HepG2 (cell line): ENCODE data around the gene RAD9A. TPM values are rescaled to one million over a fixed set of nuclear protein-coding genes. Genes with fewer than 3 reads are reported as not detected.

Experiments
- AKAP8 ChIP-seq: sonication (generic); formaldehyde crosslinking; IDR thresholded peaks from 2 replicates; pipeline ENCODE4 v1.5.1; 2020; ENCODE audit warnings: mild to moderate bottlenecking, missing genetic modification reagents
- DMAP1 ChIP-seq: IDR thresholded peaks from 2 replicates; pipeline ENCODE4 v1.6.1; 2016
- FOXK2 ChIP-seq: fragments of 450-650 bp; IDR thresholded peaks from 2 replicates; pipeline ENCODE4 v1.6.1; 2016
- GPN1 ChIP-seq: sonication (generic); formaldehyde crosslinking; IDR thresholded peaks from 2 replicates; pipeline ENCODE4 v1.5.1; 2020; ENCODE audit warnings: missing genetic modification reagents, borderline replicate concordance
- HNRNPLL ChIP-seq: fragments of 200-400 bp; formaldehyde crosslinking; IDR thresholded peaks from 2 replicates; pipeline ENCODE4 v1.6.1; 2017; ENCODE audit warnings: mild to moderate bottlenecking, low read depth, low read length; ENCODE audit not compliant: poor library complexity, severe bottlenecking
- SP140L ChIP-seq: sonication (generic); formaldehyde crosslinking; IDR thresholded peaks from 2 replicates; pipeline ENCODE4 v1.4.0; 2020; ENCODE audit warnings: missing genetic modification reagents, borderline replicate concordance
- ZEB1 ChIP-seq: IDR thresholded peaks from 2 replicates; pipeline ENCODE4 v1.6.1; 2012; ENCODE audit warnings: mild to moderate bottlenecking, low read depth, inconsistent platforms; ENCODE audit not compliant: insufficient replicate concordance
- ZNF703 ChIP-seq: sonication (generic); formaldehyde crosslinking; IDR thresholded peaks from 2 replicates; pipeline ENCODE4 v1.5.1; 2020; ENCODE audit warnings: missing genetic modification reagents, mild to moderate bottlenecking, moderate library complexity, borderline replicate concordance
- ZNF781 ChIP-seq: sonication (generic); formaldehyde crosslinking; IDR thresholded peaks from 2 replicates; pipeline ENCODE4 v1.5.1; 2020; ENCODE audit warnings: borderline replicate concordance, mild to moderate bottlenecking, missing genetic modification reagents; ENCODE audit errors: not compliant biosample characterization
- polyA plus RNA-seq, 8 experiments: library from polyadenylated mRNA; depleted of rRNA in 3 of 8; stranded (reverse) in 7 of 8; unstranded in 1 of 8; fragments of >200 nt; fragmentation: Illumina TruSeq in 4 of 8; extraction: Trizol in 4 of 8; gene quantifications; 2 replicates each; pipeline versions ENCODE4 v1.2.1 to v1.2.3, GENCODE V29; 2011 to 2016; ENCODE audit warnings: low read depth in 4 of 8, missing spikeins in 1 of 8, mixed read lengths in 1 of 8; ENCODE audit not compliant: insufficient read depth in 1 of 8
- total RNA-seq, 5 experiments: library from RNA; depleted of rRNA; stranded (reverse); fragments of >200 nt; fragmentation: Illumina TruSeq; extraction: Trizol; gene quantifications; 2 replicates each; pipeline ENCODE4 v1.2.3, GENCODE V29; 2016; ENCODE audit warnings: low read depth in 1 of 5
- TF ChIP-seq, protein P1 (sequence below): sonication (generic); formaldehyde crosslinking; IDR thresholded peaks from 2 replicates; pipeline ENCODE4 v1.5.1; 2020; ENCODE audit warnings: missing genetic modification reagents, mild to moderate bottlenecking, borderline replicate concordance
- TF ChIP-seq, protein P2 (sequence below): sonication (generic); formaldehyde crosslinking; IDR thresholded peaks from 2 replicates; pipeline ENCODE4 v1.9.0; 2021; ENCODE audit warnings: mild to moderate bottlenecking, missing genetic modification reagents
- TF ChIP-seq, protein P3 (sequence below): sonication (generic); formaldehyde crosslinking; IDR thresholded peaks from 2 replicates; pipeline ENCODE4 v1.4.0; 2020; ENCODE audit warnings: missing genetic modification reagents
- TF ChIP-seq, protein P4 (sequence below), 2 experiments: fragments of 450-650 bp in 1 of 2; sonication (generic) in 1 of 2; formaldehyde crosslinking; IDR thresholded peaks; 2 replicates each; pipeline versions ENCODE4 v1.5.0 to v1.8.0; 2020 to 2022; ENCODE audit warnings: mild to moderate bottlenecking in 1 of 2, missing genetic modification reagents in 1 of 2

Gene RAD9A
- total and polyA plus RNA-seq, 2 of the 13 experiments (the other 11 are each of a cell fraction or from before 2014, with no cell fraction given), result 10.1 to 15.7 TPM

DNA sequence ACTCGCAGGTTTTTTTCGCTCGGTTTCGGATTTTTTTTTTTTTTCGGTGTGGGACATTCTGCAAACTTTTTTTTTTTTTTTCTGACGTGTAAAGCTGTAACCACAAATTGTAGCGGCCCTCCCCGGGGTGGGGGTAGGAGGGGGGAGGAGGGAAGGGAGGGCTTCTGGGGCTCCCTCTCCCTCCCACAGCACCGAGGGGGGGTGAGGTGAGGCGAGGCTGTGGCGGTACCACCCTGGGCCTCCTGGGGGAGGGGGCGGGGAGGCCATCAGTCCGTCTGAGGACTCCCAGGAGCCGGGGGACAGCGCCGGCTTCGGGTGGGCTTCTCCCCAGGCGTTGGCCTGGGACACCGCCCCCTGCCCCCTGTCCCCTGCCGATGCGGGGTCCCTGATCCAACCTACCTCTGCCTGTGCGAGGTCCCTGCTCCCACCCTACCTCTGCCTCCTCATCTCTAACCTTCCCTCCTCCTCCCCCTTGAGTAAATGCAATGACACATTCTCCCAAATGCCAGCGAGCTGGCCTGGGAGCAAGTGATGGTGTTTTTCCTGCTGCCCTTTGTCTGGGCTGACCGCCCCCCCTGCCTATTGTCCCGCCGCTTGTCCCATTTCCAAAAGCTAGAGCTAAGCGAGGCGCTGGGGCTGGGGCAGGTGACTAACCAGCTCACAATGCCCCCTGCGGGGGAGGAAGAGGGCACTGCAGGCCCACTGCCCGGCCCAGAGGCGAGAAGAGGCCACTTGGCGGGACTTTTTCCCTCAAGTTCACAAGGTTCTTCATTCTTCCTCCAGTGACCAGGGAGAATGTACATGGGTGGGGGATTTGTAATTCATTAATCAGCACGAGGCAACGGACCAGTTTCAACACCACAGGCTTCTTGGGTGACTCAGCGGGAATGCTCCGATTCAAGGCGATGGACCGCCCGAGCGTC lies 17.9 kb upstream of the RAD9A start (continued):
- TF ChIP-seq HNRNPLL (no peak), AKAP8 (CRISPR knock-in tag) (no peak), GPN1 (no peak), DMAP1 (CRISPR knock-in tag) (peak; percentile 66; the same call in 1 of the 2 replicates), ZEB1 (no peak), ZNF703 (CRISPR knock-in tag) (no peak), FOXK2 (no peak), ZNF781 (CRISPR knock-in tag) (no peak), SP140L (no peak)
- TF ChIP-seq, protein P1, sequence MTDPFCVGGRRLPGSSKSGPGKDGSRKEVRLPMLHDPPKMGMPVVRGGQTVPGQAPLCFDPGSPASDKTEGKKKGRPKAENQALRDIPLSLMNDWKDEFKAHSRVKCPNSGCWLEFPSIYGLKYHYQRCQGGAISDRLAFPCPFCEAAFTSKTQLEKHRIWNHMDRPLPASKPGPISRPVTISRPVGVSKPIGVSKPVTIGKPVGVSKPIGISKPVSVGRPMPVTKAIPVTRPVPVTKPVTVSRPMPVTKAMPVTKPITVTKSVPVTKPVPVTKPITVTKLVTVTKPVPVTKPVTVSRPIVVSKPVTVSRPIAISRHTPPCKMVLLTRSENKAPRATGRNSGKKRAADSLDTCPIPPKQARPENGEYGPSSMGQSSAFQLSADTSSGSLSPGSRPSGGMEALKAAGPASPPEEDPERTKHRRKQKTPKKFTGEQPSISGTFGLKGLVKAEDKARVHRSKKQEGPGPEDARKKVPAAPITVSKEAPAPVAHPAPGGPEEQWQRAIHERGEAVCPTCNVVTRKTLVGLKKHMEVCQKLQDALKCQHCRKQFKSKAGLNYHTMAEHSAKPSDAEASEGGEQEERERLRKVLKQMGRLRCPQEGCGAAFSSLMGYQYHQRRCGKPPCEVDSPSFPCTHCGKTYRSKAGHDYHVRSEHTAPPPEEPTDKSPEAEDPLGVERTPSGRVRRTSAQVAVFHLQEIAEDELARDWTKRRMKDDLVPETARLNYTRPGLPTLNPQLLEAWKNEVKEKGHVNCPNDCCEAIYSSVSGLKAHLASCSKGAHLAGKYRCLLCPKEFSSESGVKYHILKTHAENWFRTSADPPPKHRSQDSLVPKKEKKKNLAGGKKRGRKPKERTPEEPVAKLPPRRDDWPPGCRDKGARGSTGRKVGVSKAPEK (CRISPR knock-in tag), result no peak
- TF ChIP-seq, protein P2, sequence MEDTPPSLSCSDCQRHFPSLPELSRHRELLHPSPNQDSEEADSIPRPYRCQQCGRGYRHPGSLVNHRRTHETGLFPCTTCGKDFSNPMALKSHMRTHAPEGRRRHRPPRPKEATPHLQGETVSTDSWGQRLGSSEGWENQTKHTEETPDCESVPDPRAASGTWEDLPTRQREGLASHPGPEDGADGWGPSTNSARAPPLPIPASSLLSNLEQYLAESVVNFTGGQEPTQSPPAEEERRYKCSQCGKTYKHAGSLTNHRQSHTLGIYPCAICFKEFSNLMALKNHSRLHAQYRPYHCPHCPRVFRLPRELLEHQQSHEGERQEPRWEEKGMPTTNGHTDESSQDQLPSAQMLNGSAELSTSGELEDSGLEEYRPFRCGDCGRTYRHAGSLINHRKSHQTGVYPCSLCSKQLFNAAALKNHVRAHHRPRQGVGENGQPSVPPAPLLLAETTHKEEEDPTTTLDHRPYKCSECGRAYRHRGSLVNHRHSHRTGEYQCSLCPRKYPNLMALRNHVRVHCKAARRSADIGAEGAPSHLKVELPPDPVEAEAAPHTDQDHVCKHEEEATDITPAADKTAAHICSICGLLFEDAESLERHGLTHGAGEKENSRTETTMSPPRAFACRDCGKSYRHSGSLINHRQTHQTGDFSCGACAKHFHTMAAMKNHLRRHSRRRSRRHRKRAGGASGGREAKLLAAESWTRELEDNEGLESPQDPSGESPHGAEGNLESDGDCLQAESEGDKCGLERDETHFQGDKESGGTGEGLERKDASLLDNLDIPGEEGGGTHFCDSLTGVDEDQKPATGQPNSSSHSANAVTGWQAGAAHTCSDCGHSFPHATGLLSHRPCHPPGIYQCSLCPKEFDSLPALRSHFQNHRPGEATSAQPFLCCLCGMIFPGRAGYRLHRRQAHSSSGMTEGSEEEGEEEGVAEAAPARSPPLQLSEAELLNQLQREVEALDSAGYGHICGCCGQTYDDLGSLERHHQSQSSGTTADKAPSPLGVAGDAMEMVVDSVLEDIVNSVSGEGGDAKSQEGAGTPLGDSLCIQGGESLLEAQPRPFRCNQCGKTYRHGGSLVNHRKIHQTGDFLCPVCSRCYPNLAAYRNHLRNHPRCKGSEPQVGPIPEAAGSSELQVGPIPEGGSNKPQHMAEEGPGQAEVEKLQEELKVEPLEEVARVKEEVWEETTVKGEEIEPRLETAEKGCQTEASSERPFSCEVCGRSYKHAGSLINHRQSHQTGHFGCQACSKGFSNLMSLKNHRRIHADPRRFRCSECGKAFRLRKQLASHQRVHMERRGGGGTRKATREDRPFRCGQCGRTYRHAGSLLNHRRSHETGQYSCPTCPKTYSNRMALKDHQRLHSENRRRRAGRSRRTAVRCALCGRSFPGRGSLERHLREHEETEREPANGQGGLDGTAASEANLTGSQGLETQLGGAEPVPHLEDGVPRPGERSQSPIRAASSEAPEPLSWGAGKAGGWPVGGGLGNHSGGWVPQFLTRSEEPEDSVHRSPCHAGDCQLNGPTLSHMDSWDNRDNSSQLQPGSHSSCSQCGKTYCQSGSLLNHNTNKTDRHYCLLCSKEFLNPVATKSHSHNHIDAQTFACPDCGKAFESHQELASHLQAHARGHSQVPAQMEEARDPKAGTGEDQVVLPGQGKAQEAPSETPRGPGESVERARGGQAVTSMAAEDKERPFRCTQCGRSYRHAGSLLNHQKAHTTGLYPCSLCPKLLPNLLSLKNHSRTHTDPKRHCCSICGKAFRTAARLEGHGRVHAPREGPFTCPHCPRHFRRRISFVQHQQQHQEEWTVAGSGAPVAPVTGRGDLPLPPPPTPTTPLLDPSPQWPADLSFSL (CRISPR knock-in tag), result no peak
- TF ChIP-seq, protein P3, sequence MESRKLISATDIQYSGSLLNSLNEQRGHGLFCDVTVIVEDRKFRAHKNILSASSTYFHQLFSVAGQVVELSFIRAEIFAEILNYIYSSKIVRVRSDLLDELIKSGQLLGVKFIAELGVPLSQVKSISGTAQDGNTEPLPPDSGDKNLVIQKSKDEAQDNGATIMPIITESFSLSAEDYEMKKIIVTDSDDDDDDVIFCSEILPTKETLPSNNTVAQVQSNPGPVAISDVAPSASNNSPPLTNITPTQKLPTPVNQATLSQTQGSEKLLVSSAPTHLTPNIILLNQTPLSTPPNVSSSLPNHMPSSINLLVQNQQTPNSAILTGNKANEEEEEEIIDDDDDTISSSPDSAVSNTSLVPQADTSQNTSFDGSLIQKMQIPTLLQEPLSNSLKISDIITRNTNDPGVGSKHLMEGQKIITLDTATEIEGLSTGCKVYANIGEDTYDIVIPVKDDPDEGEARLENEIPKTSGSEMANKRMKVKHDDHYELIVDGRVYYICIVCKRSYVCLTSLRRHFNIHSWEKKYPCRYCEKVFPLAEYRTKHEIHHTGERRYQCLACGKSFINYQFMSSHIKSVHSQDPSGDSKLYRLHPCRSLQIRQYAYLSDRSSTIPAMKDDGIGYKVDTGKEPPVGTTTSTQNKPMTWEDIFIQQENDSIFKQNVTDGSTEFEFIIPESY (CRISPR knock-in tag), result no peak
- TF ChIP-seq, protein P4, sequence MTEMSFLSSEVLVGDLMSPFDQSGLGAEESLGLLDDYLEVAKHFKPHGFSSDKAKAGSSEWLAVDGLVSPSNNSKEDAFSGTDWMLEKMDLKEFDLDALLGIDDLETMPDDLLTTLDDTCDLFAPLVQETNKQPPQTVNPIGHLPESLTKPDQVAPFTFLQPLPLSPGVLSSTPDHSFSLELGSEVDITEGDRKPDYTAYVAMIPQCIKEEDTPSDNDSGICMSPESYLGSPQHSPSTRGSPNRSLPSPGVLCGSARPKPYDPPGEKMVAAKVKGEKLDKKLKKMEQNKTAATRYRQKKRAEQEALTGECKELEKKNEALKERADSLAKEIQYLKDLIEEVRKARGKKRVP (CRISPR knock-in tag; IDR thresholded peaks at IDR 0.05), result no peak
